DOHH2 (cell line): Measurements from ENCODE around the gene ACHE.

Experiments
- CTCF ChIP-seq: fragments of 200-600 bp; sonication (generic); IDR thresholded peaks from one replicate; pipeline ENCODE4 v1.5.1; 2014; ENCODE audit warnings: antibody characterized with exemption, mild to moderate bottlenecking, low read depth, low read length; ENCODE audit not compliant: poor library complexity, severe bottlenecking
- EZH2phosphoT487 ChIP-seq: fragments of 200-600 bp; sonication (generic); IDR thresholded peaks from 2 replicates; pipeline ENCODE4 v1.6.1; 2017; ENCODE audit warnings: borderline replicate concordance, mild to moderate bottlenecking, antibody characterized with exemption, low read length, moderate library complexity, mixed read lengths

GRCh38 chr7:100882785-100883526 lies 12.7 kb downstream of the ACHE start:
- no peak for TF ChIP-seq CTCF
- TF ChIP-seq EZH2phosphoT487: no peak
